HEK293 (cell line): ENCODE measurements around the gene STX10.

Experiments
- CTCF ChIA-PET: fragments of 350-600 bp; formaldehyde crosslinking; extraction: SDS; loops from one replicate; lab custom pipeline; 2021; ENCODE audit warnings: antibody characterized with exemption; lab: Yijun Ruan, JAX
- POLR2A ChIA-PET: fragments of 300-600 bp; formaldehyde crosslinking; extraction: SDS; loops from one replicate; lab custom pipeline; 2020; ENCODE audit warnings: antibody characterized with exemption, inconsistent platforms; lab: Yijun Ruan, JAX
- H3K27ac ChIP-seq: fragments of 200-500 bp; sonication (Bioruptor generic); 2 replicates; pipeline ENCODE4 v1.5.1; 2014; ENCODE audit warnings: low read depth, low read length, control low read depth, inconsistent platforms; ENCODE audit errors: extremely low read depth
- H3K36me3 ChIP-seq, 2 experiments: fragments of 200-500 bp in 1 of 2; sonication (Bioruptor generic) in 1 of 2; 1 replicate in 1 of 2; 2 replicates in 1 of 2; pipeline ENCODE4 v1.5.1; 2014 to 2017; ENCODE audit warnings: inconsistent platforms in 2 of 2, low read length in 2 of 2; ENCODE audit not compliant: control insufficient read depth in 2 of 2, insufficient read depth in 1 of 2
- H3K4me1 ChIP-seq: fragments of 200-500 bp; sonication (Bioruptor generic); 2 replicates; pipeline ENCODE4 v1.5.1; 2014; ENCODE audit warnings: mild to moderate bottlenecking, low read length, inconsistent platforms; ENCODE audit not compliant: control insufficient read depth, insufficient read depth
- H3K4me3 ChIP-seq: 2 replicates; pipeline ENCODE4 v1.5.1; 2011; ENCODE audit warnings: low read depth, mild to moderate bottlenecking, control low read depth, low read length, moderate library complexity
- H3K9me3 ChIP-seq: fragments of 200-500 bp; sonication (Bioruptor generic); 2 replicates; pipeline ENCODE4 v1.5.1; 2014; ENCODE audit warnings: low read depth, low read length, inconsistent platforms; ENCODE audit not compliant: control insufficient read depth, insufficient read depth
- BCL6B ChIP-seq: fragments of 450-650 bp; formaldehyde crosslinking; IDR thresholded peaks from 2 replicates; pipeline ENCODE4 v1.5.1; 2017; ENCODE audit warnings: missing biosample characterization, missing genetic modification characterization
- CTCF ChIP-seq: fragments of 450-650 bp; formaldehyde crosslinking; IDR thresholded peaks from 2 replicates; pipeline ENCODE4 v1.5.1; 2016; ENCODE audit warnings: missing biosample characterization, missing genetic modification characterization
- KLF17 ChIP-seq: fragments of 450-650 bp; formaldehyde crosslinking; IDR thresholded peaks from 2 replicates; pipeline ENCODE4 v1.5.1; 2016; ENCODE audit warnings: missing biosample characterization, missing genetic modification characterization
- PATZ1 ChIP-seq: fragments of 450-650 bp; formaldehyde crosslinking; IDR thresholded peaks from 2 replicates; pipeline ENCODE4 v1.5.1; 2016; ENCODE audit warnings: missing biosample characterization, missing genetic modification characterization
- SALL2 ChIP-seq: fragments of 450-650 bp; formaldehyde crosslinking; IDR thresholded peaks from 2 replicates; pipeline ENCODE4 v1.5.0; 2017; ENCODE audit warnings: missing biosample characterization, mild to moderate bottlenecking, missing genetic modification characterization, borderline replicate concordance
- SCRT1 ChIP-seq: fragments of 450-650 bp; formaldehyde crosslinking; IDR thresholded peaks from 2 replicates; pipeline ENCODE4 v1.5.1; 2016; ENCODE audit warnings: missing biosample characterization, missing genetic modification characterization, borderline replicate concordance
- SCRT2 ChIP-seq: fragments of 450-650 bp; formaldehyde crosslinking; IDR thresholded peaks from 2 replicates; pipeline ENCODE4 v1.5.1; 2016; ENCODE audit warnings: missing biosample characterization, missing genetic modification characterization
- ZNF175 ChIP-seq: fragments of 450-650 bp; formaldehyde crosslinking; IDR thresholded peaks from 2 replicates; pipeline ENCODE4 v1.5.1; 2016; ENCODE audit warnings: missing biosample characterization, missing genetic modification characterization
- ZNF2 ChIP-seq: fragments of 450-650 bp; formaldehyde crosslinking; IDR thresholded peaks from 2 replicates; pipeline ENCODE4 v1.5.1; 2016; ENCODE audit warnings: missing biosample characterization, missing genetic modification characterization
- ZNF214 ChIP-seq: fragments of 450-650 bp; formaldehyde crosslinking; IDR thresholded peaks from 2 replicates; pipeline ENCODE4 v1.5.1; 2017; ENCODE audit warnings: missing biosample characterization, mild to moderate bottlenecking, missing genetic modification characterization, borderline replicate concordance
- ZNF221 ChIP-seq: fragments of 450-650 bp; formaldehyde crosslinking; IDR thresholded peaks from 2 replicates; pipeline ENCODE4 v1.5.1; 2017; ENCODE audit warnings: missing biosample characterization, missing genetic modification characterization, borderline replicate concordance
- ZNF24 ChIP-seq: fragments of 450-650 bp; formaldehyde crosslinking; IDR thresholded peaks from 2 replicates; pipeline ENCODE4 v1.5.1; 2016; ENCODE audit warnings: missing biosample characterization, missing genetic modification characterization
- ZNF324 ChIP-seq: fragments of 450-650 bp; formaldehyde crosslinking; IDR thresholded peaks from 2 replicates; pipeline ENCODE4 v1.5.1; 2016; ENCODE audit warnings: missing biosample characterization, missing genetic modification characterization
- ZNF521 ChIP-seq: fragments of 450-650 bp; formaldehyde crosslinking; IDR thresholded peaks from 2 replicates; pipeline ENCODE4 v1.5.1; 2017; ENCODE audit warnings: missing biosample characterization, mild to moderate bottlenecking, missing genetic modification characterization
- ZNF580 ChIP-seq: fragments of 450-650 bp; formaldehyde crosslinking; IDR thresholded peaks from 2 replicates; pipeline ENCODE4 v1.5.1; 2016; ENCODE audit warnings: missing biosample characterization, missing genetic modification characterization
- ZNF585B ChIP-seq: fragments of 450-650 bp; formaldehyde crosslinking; IDR thresholded peaks from 2 replicates; pipeline ENCODE4 v1.5.1; 2016; ENCODE audit warnings: missing biosample characterization, missing genetic modification characterization
- ZNF629 ChIP-seq: fragments of 450-650 bp; formaldehyde crosslinking; IDR thresholded peaks from 2 replicates; pipeline ENCODE4 v1.5.1; 2017; ENCODE audit warnings: missing biosample characterization, missing genetic modification characterization
- ZNF645 ChIP-seq: fragments of 450-650 bp; formaldehyde crosslinking; IDR thresholded peaks from 2 replicates; pipeline ENCODE4; 2016; ENCODE audit warnings: missing biosample characterization, missing genetic modification characterization
- ZNF692 ChIP-seq: fragments of 450-650 bp; formaldehyde crosslinking; IDR thresholded peaks from 2 replicates; pipeline ENCODE4 v1.5.1; 2016; ENCODE audit warnings: missing biosample characterization, missing genetic modification characterization
- ZNF747 ChIP-seq: fragments of 450-650 bp; formaldehyde crosslinking; IDR thresholded peaks from 2 replicates; pipeline ENCODE4 v1.5.1; 2016; ENCODE audit warnings: missing biosample characterization, missing genetic modification characterization
- ZSCAN23 ChIP-seq: fragments of 450-650 bp; formaldehyde crosslinking; IDR thresholded peaks from 2 replicates; pipeline ENCODE4 v1.5.1; 2016; ENCODE audit warnings: missing biosample characterization, missing genetic modification characterization
- ZSCAN30 ChIP-seq: fragments of 450-650 bp; IDR thresholded peaks from 2 replicates; pipeline ENCODE4 v1.5.1; 2018; ENCODE audit warnings: missing biosample characterization, mild to moderate bottlenecking, missing genetic modification characterization, moderate library complexity
- ZXDB ChIP-seq: fragments of 450-650 bp; formaldehyde crosslinking; IDR thresholded peaks from 2 replicates; pipeline ENCODE4 v1.5.1; 2016; ENCODE audit warnings: missing biosample characterization, missing genetic modification characterization

STX10 gene

GRCh38 chr19:13117176-13117771 is 32.9 kb downstream of the STX10 start:
- TF ChIP-seq CTCF (no peak), BCL6B (0 out of 2 replicates have a peak, but pooled peaks have one; percentile 31), SCRT2 (tag by site-specific recombination) (no peak), ZNF175 (tag by site-specific recombination) (no peak), ZNF221 (no peak), KLF17 (tag by site-specific recombination) (no peak), ZNF24 (no peak)
- Histone ChIP-seq H3K9me3 (no peaks in the 10 kb centered on the region), H3K4me1 (peaks cover 7% of the 10 kb centered on the region), H3K36me3 (peaks cover 14 to 54% of the 10 kb centered on the region in 2 experiments; a peak in 2 of 3 replicates), H3K27ac (no peak overlapping the region), H3K4me3 (peak overlapping the region; percentile 81)
- CTCF ChIA-PET = interaction anchor here (0.6 to 2.3 kb wide), 5 partner anchors 38 to 358 kb away, joined by 3 to 13 read pairs (median 4); no protein-coding TSS in a partner anchor
- POLR2A ChIA-PET = interaction anchor here (0.7 to 4.0 kb wide), 7 partner anchors 9 to 152 kb away, joined by 3 to 48 read pairs (median 4); no protein-coding TSS in a partner anchor

- Histone ChIP-seq H3K9me3 (no peaks in the 10 kb centered on the region), H3K4me3 (peak within 1 kb of the TSS; percentile 81), H3K4me1 (peaks cover 7% of the 10 kb centered on the region), H3K36me3 (peaks cover 14 to 47% of the 10 kb centered on the region in 2 experiments; a peak in 2 of 3 replicates), H3K27ac (peak within 1 kb of the TSS; percentile 56; the same call in 1 of the 2 replicates)
- POLR2A ChIA-PET = interaction anchor here (1.2 to 4.0 kb wide), 4 partner anchors 25 to 151 kb away, joined by 3 to 48 read pairs (median 11); no protein-coding TSS in a partner anchor
- CTCF ChIA-PET = interaction anchor here (0.6 to 2.3 kb wide), 3 partner anchors 39 to 139 kb away, joined by 3 to 13 read pairs (median 3); no protein-coding TSS in a partner anchor
- TF ChIP-seq ZSCAN30 (peak; percentile 73; the same call in 1 of the 2 replicates), PATZ1 (tag by site-specific recombination) (peak; percentile 95), ZNF580 (peak; percentile 96), ZNF2 (tag by site-specific recombination) (peak; percentile 88; the same call in 1 of the 2 replicates), ZNF585B (no peak), ZNF214 (tag by site-specific recombination) (no peak), SALL2 (tag by site-specific recombination) (no peak), ZNF692 (peak; percentile 76; the same call in 1 of the 2 replicates), ZNF629 (tag by site-specific recombination) (peak; percentile 86), ZNF645 (tag by site-specific recombination) (0 out of 2 replicates have a peak, but pooled peaks have one; percentile 42), ZNF747 (no peak), ZXDB (tag by site-specific recombination) (peak; percentile 93), ZSCAN23 (tag by site-specific recombination) (peak; percentile 93), ZNF324 (peak; percentile 96), ZNF521 (no peak), SCRT1 (tag by site-specific recombination) (no peak)
Measured at GRCh38 chr19:13116282-13117175, 33.6 kb downstream of the STX10 start, which contains the start of gene TRMT1. TRMT1 (minus strand) TSS chr19:13116740; CDS start chr19:13116399, 341 bp downstream.
